Liver (tissue), 3 donors: ENCODE results near the gene DESI1.

Experiments used
- EGR1 ChIP-seq, 2 donors: IDR thresholded peaks; 2 replicates each; pipeline ENCODE4 v1.6.1; 2016 to 2018; ENCODE audit warnings: antibody characterized with exemption in 2 of 2, low read depth in 2 of 2
- HNF4G ChIP-seq: IDR thresholded peaks from 2 replicates; pipeline ENCODE4 v1.6.1; 2016; ENCODE audit warnings: antibody characterized with exemption
- JUND ChIP-seq, 2 donors: IDR thresholded peaks; 2 replicates each; pipeline ENCODE4 v1.6.1; 2016; ENCODE audit warnings: antibody characterized with exemption in 2 of 2
- RAD21 ChIP-seq, 2 donors: IDR thresholded peaks; 2 replicates each; pipeline ENCODE4 v1.6.1; 2016; ENCODE audit warnings: antibody characterized with exemption in 2 of 2, mild to moderate bottlenecking in 2 of 2
- SP1 ChIP-seq: IDR thresholded peaks from 2 replicates; pipeline ENCODE4 v1.6.1; 2018; ENCODE audit warnings: antibody characterized with exemption, mild to moderate bottlenecking
- TAF1 ChIP-seq: conservative IDR thresholded peaks from 2 replicates; pipeline ENCODE4 v1.6.1; 2016; ENCODE audit warnings: antibody characterized with exemption, mild to moderate bottlenecking
- TF ChIP-seq, protein P1 (sequence below): fragments of 150-350 bp; IDR thresholded peaks from 2 replicates; pipeline ENCODE4 v1.5.1; 2017; ENCODE audit warnings: improper control_type of control experiment, low read depth, low read length; ENCODE audit not compliant: missing input control
- TF ChIP-seq, protein P2 (sequence below): IDR thresholded peaks from 2 replicates; pipeline ENCODE4 v1.6.1; 2016; ENCODE audit warnings: antibody characterized with exemption, mild to moderate bottlenecking
- TF ChIP-seq, protein P3 (sequence below): IDR thresholded peaks from 2 replicates; pipeline ENCODE4 v1.6.1; 2016; ENCODE audit warnings: antibody characterized with exemption
- TF ChIP-seq, protein P4 (sequence below): IDR thresholded peaks from 2 replicates; pipeline ENCODE4 v1.6.1; 2016; ENCODE audit warnings: antibody characterized with exemption
- donor health status: healthy.
- donor health status: healthy.

DNA sequence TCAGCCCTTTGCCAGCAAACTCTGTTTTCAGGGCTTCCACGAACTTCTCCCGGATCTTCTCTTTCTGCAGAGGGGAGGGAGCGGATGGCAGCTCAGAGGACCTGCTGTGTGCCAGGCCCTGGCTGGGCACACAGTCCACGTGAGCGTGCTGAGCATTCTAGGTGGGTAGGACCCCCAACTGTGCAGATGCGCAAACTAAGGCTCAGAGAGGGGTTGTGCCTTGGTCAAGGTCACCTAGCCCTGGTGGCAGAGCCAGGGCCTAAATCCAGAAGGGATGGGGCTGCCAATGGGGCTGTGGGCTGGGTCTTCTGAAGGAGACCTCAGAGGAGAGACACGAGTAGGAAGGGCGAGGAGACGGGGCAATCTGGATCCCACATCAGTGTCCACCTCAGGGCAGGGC is 42.0 kb downstream of the DESI1 start:
- TF ChIP-seq, protein P1, sequence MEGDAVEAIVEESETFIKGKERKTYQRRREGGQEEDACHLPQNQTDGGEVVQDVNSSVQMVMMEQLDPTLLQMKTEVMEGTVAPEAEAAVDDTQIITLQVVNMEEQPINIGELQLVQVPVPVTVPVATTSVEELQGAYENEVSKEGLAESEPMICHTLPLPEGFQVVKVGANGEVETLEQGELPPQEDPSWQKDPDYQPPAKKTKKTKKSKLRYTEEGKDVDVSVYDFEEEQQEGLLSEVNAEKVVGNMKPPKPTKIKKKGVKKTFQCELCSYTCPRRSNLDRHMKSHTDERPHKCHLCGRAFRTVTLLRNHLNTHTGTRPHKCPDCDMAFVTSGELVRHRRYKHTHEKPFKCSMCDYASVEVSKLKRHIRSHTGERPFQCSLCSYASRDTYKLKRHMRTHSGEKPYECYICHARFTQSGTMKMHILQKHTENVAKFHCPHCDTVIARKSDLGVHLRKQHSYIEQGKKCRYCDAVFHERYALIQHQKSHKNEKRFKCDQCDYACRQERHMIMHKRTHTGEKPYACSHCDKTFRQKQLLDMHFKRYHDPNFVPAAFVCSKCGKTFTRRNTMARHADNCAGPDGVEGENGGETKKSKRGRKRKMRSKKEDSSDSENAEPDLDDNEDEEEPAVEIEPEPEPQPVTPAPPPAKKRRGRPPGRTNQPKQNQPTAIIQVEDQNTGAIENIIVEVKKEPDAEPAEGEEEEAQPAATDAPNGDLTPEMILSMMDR = no peak
- TF ChIP-seq, protein P2, sequence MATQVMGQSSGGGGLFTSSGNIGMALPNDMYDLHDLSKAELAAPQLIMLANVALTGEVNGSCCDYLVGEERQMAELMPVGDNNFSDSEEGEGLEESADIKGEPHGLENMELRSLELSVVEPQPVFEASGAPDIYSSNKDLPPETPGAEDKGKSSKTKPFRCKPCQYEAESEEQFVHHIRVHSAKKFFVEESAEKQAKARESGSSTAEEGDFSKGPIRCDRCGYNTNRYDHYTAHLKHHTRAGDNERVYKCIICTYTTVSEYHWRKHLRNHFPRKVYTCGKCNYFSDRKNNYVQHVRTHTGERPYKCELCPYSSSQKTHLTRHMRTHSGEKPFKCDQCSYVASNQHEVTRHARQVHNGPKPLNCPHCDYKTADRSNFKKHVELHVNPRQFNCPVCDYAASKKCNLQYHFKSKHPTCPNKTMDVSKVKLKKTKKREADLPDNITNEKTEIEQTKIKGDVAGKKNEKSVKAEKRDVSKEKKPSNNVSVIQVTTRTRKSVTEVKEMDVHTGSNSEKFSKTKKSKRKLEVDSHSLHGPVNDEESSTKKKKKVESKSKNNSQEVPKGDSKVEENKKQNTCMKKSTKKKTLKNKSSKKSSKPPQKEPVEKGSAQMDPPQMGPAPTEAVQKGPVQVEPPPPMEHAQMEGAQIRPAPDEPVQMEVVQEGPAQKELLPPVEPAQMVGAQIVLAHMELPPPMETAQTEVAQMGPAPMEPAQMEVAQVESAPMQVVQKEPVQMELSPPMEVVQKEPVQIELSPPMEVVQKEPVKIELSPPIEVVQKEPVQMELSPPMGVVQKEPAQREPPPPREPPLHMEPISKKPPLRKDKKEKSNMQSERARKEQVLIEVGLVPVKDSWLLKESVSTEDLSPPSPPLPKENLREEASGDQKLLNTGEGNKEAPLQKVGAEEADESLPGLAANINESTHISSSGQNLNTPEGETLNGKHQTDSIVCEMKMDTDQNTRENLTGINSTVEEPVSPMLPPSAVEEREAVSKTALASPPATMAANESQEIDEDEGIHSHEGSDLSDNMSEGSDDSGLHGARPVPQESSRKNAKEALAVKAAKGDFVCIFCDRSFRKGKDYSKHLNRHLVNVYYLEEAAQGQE = no peak
- TF ChIP-seq TAF1 (no peak), SP1 (no peak), EGR1 (IDR thresholded peaks at IDR 0.05; ENCODE audit: low read depth in 2 of 2) (no peak), RAD21 (IDR thresholded peaks at IDR 0.05) (no peak), HNF4G (no peak), JUND (IDR thresholded peaks at IDR 0.05) (no peak)
- TF ChIP-seq, protein P3, sequence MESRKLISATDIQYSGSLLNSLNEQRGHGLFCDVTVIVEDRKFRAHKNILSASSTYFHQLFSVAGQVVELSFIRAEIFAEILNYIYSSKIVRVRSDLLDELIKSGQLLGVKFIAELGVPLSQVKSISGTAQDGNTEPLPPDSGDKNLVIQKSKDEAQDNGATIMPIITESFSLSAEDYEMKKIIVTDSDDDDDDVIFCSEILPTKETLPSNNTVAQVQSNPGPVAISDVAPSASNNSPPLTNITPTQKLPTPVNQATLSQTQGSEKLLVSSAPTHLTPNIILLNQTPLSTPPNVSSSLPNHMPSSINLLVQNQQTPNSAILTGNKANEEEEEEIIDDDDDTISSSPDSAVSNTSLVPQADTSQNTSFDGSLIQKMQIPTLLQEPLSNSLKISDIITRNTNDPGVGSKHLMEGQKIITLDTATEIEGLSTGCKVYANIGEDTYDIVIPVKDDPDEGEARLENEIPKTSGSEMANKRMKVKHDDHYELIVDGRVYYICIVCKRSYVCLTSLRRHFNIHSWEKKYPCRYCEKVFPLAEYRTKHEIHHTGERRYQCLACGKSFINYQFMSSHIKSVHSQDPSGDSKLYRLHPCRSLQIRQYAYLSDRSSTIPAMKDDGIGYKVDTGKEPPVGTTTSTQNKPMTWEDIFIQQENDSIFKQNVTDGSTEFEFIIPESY = no peak
- TF ChIP-seq, protein P4, sequence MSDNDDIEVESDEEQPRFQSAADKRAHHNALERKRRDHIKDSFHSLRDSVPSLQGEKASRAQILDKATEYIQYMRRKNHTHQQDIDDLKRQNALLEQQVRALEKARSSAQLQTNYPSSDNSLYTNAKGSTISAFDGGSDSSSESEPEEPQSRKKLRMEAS = no peak
